GM12864 (cell line): ENCODE results near the gene TBC1D16.

Experiments used
- DNase-seq: peaks from one replicate; pipeline ENCODE4 v3.0.0-alpha.2; 2011; ENCODE audit warnings: low read depth
- H3K4me3 ChIP-seq: 2 replicates; pipeline ENCODE4 v1.5.1; 2011; ENCODE audit warnings: mild to moderate bottlenecking, low read depth, low read length, control low read depth
- TF ChIP-seq, protein P1 (sequence below): IDR thresholded peaks from 2 replicates; pipeline ENCODE4 v1.5.1; 2011; ENCODE audit warnings: low read depth, mild to moderate bottlenecking, moderate library complexity, low read length, control low read depth, inconsistent platforms; ENCODE audit errors: missing control alignments

Gene TBC1D16

GRCh38 chr17:80036715-80037477 is 1.2 kb upstream of the TBC1D16 start:
- peak overlapping the region; percentile 61 for H3K4me3 ChIP-seq
- no peak for DNase-seq
- TF ChIP-seq, protein P1, sequence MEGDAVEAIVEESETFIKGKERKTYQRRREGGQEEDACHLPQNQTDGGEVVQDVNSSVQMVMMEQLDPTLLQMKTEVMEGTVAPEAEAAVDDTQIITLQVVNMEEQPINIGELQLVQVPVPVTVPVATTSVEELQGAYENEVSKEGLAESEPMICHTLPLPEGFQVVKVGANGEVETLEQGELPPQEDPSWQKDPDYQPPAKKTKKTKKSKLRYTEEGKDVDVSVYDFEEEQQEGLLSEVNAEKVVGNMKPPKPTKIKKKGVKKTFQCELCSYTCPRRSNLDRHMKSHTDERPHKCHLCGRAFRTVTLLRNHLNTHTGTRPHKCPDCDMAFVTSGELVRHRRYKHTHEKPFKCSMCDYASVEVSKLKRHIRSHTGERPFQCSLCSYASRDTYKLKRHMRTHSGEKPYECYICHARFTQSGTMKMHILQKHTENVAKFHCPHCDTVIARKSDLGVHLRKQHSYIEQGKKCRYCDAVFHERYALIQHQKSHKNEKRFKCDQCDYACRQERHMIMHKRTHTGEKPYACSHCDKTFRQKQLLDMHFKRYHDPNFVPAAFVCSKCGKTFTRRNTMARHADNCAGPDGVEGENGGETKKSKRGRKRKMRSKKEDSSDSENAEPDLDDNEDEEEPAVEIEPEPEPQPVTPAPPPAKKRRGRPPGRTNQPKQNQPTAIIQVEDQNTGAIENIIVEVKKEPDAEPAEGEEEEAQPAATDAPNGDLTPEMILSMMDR, result no peak

DNA sequence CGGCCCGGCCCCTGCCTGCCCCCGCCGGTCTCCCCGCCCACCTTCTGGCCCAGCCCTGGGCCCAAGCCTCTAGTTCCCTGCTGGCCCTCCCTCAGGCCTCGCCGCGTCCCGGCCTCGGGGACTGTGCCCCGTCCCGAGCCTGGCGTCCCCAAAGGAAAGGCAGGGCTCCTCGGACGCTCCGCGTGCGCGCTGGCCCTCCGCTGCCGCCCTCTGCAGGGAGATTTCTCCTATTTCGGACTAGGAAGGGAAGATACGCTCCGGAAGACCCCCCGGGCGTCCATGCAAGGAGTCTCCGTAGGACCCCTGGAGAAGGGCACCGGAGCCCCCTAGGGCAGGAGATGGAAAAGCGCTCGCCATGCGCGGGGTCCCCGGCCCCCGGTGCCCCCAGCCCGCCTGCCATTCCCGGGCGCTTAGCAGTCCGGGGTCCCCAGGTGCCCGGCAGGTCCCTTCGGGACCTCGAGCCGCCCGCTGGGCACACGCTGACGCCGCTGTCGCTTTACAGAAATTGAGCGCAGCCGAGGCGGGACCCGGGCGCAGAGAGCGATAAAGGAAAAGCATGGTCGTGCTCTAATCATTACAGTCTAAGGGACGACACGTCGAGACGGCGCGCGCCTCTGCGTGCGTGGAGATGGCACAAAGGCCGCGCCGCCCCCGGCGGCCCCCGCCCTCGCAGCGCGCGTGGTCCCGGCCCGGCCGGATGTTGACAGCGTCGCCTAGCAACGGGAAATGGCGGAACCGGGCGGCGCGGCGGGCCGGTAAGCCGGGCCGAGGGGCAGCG is 454 bp upstream of the TBC1D16 start, which contains the start of gene CCDC40:
Gene CCDC40 (plus strand): TSS at position 706 of the 778 bp plus-strand sequence. CDS start 21 bp downstream, at position 727.
- no peak for DNase-seq
- TF ChIP-seq, protein P1, result peak; percentile 6
- H3K4me3 ChIP-seq, result peak within 1 kb of the TSS; percentile 61

DNA sequence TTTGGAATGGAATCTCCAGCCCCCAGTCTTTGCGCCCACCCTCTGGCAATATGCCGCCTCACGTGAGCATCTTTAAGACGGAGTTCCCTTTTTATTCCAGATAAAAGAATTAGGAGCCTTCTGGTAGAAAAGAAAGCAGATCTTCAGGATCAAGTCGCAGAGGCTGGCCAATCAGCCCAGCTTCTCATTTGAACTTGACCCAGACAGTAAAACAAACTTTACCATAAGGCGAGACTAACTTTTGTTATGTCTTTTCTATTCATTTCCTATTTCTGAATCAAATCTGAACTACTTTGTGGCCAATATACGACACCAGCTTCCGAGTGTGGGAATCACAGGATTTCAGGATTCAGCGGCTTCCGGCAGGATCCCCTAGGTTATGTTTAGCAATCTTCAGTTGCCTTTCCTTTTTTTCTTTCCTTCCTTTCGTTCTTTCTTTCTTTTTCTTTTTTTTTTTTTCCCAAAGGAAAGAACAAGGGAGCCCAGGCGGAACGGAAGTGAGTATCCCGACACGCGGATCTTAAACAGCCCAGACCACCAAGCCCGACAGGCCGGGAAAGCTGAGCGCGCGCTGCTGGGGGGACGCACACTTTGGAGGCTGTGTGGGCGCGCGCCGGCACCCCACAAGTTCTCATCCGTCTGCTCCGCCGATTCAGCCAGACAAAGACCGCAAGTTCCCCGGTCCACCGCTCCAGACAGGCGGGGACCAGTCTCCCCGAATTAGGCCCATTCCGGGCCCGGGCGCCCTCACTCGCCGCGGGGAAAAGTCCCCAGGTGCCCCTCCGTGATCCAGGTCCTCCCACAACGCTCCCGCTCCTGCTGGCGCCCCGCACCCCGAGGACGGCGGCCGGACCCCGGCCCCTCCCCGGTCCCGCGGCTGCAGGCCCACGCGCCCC is 633 bp downstream of the TBC1D16 start:
- TF ChIP-seq, protein P1, result no peak
- DNase-seq, result no peak
- peak overlapping the region; percentile 38; the same call in 1 of the 2 replicates for H3K4me3 ChIP-seq

DNA sequence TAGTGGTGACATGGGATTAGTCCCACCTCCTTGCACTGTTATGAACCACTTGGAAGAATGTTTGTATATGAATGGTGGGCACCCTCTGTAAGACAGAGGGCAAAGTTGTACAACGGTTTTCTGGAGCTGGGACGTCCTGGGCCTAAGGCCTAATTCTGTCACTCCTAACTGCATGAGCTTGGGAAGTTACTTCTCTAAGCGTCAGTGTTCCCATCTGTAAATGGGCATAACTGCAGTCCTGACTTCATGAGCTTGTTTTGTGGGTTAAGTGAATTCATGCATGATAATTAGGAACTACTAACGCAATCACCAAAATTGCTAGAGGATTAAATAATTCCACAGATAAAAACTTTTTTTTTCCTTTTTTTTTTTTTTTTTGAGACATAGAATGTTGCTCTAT is 1.8 kb downstream of the TBC1D16 start:
- TF ChIP-seq, protein P1, result no peak
- DNase-seq, result no peak
- H3K4me3 ChIP-seq, result no peak overlapping the region

GRCh38 chr17:80032614-80033171 is 3.0 kb downstream of the TBC1D16 start:
- TF ChIP-seq, protein P1, result no peak
- no peak overlapping the region for H3K4me3 ChIP-seq
- no peak for DNase-seq

DNA sequence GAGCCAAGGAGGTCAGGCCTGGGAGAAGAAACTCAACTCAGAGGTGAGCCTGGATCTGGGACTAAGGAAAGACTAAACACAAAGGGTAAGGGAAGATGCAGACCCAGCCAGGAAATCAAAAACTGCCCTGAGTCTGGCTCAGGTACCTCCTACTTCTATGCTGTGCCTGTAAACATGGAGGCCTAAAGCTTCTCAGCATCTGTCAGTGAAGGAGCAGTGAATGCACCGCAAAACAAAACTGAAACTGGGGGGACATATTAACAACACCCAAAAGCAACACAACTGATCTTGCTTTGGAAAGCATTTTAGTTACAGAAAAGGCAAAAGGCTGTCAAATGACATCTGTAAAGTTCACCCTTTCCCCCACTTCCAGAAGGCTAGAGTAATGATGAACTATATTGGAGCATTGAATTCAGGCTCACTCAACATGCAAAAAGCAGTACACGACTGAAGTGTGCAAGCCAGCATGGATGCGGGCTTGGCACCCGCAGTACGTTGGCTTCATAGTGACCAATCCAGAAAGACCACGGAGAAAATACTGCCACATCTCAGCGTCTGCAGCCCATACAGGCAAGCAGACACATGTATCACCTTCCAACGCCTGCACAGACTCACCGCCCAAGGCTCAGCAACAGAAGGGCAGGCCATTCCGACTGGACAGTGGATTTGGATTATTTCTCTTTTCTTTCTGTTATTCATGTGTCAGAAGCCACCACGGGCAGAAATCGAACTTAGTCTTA is 3.8 kb downstream of the TBC1D16 start:
- DNase-seq, result no peak
- TF ChIP-seq, protein P1, result no peak
- H3K4me3 ChIP-seq, result no peak overlapping the region
